HG03108 (cell line): ENCODE results near the gene PRSS16.

Source experiments
- ATAC-seq: cut with Tn5 transposase; IDR thresholded peaks from one replicate; pipeline ENCODE4 v1.9.1; 2021; ENCODE audit warnings: moderate library complexity; ENCODE audit not compliant: unreplicated experiment

The PRSS16 gene

DNA sequence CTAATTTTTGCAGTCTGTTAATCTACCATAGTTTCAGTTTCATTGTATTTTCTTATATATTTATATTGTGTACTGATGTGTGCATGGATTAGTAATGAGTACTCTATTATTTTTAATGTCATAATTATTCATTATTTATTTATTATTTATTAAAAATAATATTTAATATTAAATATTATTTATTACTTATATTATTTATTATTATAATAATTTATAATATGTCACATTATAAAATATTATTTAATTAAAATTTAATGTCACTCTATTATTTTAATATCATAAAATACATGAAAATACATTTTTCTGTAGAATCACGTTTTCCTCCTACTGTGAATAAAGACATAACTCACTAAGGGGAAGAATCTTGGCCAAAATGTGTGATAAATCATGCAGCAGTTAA, 34.1 kb downstream of the PRSS16 start:
- ATAC-seq = no peak

DNA sequence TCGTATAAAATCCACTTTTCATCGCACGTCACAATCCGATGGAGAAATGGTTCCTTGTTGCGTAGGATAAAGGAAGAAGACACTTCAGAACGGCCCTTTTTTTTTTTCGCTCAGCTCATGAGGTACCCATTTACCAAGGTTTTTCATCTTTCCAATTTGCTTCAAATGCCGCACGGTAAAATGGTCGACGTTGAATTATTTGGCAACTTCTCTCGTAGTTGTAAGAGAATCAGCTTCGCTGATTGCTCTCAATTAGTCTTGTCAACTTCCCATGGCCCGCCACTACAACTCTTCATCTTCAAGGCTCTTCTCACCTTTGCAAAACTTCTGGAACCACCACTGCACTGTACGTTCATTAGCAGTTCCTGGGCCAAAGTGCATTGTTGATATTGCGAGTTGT, 35.8 kb downstream of the PRSS16 start:
- ATAC-seq = no peak

DNA sequence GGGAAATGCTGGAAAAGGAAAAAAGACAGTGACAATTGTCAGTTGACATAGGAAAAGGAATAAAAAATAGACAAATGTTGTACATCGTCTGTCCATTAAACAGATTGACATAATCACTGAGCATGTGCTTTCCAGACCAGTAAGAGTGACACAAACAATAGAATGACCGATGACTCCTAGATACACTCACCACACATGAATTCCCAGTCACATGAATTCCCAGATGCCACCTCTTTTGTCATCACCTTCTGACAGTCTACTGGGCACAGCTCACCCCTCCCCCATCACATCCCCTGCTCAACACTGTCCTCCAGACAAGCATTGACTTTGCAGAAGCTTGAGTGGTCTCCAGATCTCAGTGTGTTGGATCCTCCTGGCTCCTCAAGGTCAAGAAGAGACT, 38.6 kb downstream of the PRSS16 start:
- no peak for ATAC-seq

DNA sequence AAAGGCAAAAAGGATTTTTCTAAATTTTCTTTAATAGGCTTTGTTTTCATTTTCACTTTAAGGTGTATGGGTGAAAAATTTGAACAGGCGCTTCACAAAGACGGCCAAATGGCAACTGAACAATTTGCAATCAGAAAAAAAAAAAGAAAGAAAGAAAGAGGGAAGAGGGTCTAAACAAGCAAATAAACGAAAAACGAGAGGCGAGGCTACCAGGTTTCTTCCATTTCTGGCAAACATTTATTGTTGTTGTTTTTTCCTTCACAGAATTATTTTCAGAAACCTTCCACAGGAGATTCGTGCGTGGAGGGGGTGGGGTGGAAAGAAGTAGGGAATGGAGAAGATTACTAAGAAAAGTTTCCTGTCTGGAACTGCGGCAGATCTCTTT, 40.2 kb downstream of the PRSS16 start:
- ATAC-seq = no peak

DNA sequence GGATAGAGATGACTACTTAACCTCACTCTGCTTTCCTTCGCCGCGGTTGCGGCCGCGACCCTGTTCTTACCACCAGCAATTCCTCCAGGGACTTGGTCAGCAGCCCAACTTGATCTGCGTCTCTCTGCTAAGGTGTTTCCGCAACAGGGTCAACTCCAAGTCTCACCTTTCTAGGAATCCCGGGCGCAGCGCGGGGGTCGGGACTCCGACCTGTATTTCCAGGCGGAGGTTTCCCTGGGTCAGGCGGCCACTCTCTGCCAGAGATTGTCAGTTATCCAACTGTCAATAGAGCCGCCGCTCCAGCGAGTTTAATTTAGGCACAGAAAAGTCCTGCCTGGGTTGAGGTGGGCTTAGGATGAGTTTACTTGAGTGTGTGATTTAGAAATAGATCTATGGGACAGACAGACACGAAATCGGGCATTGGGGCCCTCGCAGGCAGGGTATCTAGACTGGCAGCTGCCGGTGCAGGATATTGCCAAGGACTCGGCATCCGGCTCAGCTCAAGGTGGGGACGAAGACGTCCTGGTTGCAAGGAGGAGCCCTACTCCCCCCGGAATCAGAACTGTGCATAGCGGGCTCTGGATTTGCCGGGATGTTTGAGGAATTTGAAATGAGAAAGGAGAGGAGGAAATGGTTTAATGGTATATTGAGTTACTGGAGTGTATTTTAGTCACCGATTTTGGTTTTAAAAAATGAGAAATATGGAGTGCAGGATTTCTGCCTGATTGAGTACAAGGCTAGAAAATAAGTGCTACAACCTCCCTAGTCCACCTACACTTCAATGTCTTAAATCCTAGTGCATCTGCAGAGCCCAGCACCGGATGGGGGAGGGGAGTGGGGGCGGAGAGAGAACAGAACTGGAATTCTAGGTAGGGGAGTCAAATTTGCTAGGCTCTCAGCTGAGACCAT, 40.9 kb downstream of the PRSS16 start:
- no peak for ATAC-seq

DNA sequence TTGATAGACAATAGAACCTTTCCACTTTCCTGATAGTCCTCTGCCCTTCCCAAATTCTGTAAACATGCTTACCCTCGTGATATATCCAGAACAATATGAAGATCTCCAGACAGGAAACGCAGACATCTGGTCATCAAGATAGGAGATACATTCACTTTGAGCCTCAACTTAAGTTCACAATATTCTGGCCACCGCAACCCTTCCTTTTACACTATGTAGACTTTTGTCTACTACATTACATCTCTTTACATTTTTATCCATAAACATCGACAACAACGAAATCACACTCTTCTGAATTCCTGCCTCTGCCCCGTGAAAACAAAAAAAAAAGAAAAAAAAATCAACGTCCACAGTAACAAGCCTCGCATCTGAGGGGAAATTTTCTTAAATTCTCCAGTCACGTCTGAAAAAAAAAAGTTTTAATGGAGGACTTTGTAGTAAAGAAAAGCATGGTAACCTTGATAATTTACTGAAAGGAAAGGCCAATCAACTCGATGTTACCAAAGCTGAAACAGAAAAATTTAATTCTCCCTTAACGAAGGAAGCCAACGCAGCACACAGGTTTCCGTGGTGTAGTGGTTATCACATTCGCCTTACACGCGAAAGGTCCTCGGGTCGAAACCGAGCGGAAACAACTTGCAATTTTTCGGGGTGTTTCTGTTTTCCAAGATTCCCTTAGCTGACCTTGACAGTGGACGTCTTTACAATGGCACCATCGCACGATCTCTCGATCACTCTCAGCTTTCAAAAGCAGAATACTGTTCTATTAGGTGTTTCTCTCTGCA, 42.8 kb downstream of the PRSS16 start:
- ATAC-seq = no peak

DNA sequence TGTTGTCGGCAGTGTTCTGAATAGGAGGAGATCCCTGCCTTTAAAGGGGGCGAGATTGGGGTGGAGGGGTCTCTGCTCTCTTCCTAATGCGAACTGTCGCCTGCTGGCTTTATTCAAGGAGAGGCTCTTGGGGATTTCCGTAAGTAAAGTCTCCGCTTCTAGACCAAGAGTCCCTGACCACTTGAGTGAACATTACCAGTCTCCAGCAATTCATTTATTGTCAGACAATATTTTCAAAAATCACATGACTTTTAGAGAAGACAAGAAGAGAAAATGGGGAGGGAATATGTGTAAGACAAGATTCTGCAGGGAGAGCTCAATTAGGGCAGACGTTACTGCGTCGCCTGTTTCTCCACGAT, 43.3 kb downstream of the PRSS16 start:
- ATAC-seq = no peak

DNA sequence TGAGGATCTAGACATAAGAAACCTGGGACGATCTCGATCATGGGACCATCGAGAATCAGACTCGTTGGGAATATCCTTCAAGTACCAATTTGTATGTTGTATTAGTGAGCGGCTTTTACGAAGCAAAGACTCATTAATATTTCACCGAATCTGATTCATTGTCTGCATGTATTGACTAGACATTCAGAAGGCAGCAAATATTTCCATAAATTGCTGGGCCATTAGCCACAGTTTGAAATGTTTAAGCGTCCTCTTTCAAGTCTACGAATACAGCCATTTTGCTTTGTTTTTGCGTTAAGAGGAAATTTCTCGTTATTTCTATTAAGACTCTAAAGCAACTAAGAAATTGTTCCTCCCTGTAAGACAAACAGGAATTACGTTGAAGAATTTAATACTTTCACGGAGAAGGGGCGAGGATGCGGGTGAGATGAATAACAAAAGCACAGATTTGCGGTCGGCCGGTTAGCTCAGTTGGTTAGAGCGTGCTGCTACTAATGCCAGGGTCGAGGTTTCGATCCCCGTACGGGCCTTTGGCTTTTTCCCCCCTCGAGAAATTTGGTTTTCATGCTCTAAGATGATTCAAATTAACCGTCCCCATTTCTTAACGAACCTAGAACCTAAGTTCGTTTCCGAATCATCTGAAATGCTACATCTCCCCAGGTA, 46.1 kb downstream of the PRSS16 start:
- no peak for ATAC-seq

DNA sequence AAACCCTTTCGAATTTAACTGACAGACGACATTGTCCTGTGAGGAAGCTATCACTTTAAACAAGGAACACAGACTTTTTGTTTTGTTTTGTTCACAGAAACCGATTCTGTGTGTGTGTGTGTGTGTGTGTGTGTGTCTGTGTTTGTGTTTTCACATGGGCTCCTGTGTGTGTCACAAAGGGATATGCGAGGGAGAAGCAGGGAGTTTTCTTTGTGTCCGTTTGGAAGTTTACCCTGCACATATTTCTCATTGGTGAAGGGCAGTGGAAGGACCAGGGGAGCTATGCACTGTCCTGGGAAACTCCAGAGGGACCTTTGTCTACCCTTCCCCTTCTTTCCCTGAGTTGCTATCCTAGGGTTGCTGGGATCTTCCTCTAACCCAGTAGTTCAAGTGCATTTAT, 46.9 kb downstream of the PRSS16 start:
- no peak for ATAC-seq

DNA sequence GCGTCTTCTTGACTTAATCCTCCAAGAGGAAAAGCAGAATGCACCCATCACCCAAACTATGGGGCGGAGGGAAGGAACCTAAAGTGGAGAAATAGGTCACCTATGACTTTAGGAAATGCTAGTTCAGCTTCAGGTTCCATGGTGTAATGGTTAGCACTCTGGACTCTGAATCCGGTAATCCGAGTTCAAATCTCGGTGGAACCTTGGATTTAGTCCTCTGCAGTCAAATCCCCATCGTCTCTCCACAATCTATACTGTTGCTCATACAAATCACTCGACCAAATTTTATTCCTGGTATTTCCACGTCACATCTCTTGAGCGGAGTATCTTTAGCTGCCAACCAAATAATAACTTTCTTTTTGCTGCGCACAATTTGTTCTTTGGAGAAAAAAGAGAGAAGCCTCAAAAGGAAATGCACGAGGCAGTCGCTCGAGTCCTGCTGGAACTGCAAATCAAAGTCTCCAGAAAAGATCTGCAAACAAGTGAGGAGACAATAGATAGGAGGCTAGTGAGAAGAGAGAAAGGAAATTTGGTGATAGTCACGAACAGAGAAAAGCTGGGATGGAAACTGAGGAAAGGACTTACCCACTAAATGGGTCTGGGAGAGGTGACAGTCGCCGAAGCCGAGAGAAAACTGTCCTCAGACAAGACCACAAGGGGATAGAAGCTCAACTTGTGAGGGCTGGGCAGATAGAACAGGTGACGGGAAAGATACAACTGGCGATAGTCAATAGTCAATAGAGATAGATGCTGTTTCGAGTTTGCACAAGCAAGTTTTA, 48.0 kb downstream of the PRSS16 start:
- ATAC-seq = no peak

DNA sequence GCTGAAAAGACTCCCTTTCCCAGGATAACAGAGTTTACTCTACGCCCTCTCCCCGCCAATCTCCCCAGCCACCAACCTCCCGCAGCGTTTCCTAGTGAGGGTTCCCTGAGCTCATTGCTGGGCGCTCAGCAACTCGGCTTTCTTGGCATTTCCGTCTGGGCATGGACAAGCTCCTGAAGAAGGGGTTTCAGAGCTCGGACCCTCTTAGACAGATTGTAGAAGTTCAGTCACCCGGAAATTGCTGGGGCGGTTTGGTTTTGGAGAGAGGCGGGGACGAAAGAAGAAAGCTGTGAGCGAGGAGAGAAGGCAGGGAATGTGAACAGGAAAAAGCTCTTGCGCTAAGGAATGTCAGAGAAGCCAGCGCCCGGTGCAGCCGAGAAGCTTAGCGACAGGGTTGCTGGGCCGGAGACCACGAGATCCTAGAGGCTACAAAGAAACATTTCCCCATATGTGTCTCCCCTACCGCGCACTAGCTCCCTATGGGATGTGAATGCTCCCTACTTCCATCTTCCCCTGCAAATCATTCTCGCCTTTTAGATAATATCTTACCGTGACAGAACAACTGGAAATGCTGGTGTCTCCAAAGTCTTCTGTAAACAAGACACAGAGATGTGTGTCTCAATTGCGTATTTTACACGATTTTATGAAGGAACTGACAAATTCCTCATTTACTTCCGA, 48.7 kb downstream of the PRSS16 start:
- no peak for ATAC-seq

DNA sequence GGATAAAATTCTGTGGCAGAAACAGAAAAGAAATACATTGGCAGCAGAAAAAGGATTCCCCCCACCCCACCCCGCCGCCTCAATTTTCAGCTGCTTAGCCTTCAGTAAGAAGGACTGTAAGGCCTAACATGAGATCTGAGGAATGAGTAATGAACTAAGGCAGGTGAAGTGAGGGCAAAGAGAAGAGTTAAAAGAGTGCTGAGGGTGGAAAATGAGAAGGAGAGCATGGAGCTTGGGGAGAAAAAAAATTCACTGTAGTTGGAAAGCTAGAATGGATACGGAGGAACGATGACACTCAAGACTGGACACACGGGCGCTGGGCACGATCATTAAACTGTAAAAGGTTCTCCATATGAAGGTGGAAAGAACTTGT, 50.0 kb downstream of the PRSS16 start:
- no peak for ATAC-seq

DNA sequence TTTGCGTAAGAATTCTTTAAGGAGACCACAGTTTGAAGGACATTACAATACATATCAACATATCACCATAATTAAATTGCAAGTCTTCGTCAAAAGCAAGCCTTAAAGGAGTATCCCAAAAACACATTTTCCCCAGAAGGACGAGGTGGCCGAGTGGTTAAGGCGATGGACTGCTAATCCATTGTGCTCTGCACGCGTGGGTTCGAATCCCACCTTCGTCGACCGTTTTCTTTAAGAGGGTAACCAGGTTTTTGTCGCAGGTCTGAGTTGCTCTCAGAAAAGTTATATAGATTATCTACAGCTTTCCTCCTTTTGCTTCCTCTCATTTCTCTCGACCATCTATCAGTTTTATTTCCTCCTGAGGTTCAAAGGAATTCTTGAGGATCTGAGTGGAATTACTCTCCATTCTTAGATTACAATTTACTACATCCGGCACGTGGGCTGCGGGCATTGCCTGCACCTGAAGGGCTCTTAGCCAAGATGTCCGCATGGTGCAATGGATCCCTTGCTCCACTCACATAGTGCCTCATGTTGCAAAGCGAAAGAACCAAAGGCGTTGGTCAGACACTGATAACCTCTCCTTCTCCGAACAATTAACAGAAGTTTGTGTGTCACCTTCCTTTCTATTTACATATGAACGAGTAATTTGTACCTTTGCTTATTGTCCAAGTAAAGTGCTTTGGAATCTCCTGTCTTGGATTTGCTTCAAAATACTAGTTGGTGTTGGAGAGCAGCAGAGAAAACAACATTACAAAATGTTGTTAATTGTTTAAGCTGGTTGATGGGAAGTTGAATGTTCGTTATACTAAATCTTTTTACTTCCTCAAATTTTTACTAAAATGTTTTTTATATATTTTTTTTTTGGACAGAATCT, 50.6 kb downstream of the PRSS16 start:
- no peak for ATAC-seq

DNA sequence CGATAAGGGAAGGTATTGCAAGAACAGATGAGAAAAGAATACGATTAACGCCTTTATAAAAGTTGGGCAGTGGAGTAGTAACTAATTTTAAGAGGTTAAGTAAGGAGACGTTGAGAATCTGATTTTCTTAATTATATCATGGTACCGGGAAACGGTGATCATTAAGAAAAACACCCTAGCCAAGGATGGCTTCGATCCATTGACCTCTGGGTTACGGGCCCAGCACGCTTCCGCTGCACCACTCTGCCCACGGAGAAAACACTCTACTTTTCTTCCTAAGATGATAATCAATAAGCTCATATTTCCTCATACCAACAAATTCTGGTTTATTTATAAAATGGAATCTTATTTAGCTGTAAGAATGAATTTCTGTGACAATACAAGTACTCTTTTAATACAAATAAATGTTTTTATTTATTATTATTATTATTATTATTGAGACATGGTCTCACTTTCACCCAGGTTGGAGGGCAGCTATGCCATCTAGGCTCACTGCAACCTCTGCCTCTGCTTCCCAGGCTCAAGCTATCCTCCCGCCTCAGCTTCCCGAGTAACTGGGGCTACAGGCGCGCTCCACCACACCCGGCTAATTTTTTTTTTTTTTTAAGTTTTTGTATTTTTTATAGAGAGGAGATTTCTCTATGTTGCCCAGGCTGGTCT, 56.2 kb downstream of the PRSS16 start:
- no peak for ATAC-seq
